Caco-2 (cell line): Measurements from ENCODE around the gene DCAF11. TPM values are rescaled to one million over a fixed set of nuclear protein-coding genes. Genes with fewer than 3 reads are reported as not detected.
A peak's percentile ranks its signal among the peaks of the same experiment; 100 is the strongest.

Experiments
- BruUV-seq: library from RNA; stranded (reverse); fragments of 400-500 nt; replicated peaks from 2 replicates; lab custom pipeline; 2021; lab: Mats Ljungman, UMichigan
- CTCF ChIA-PET: fragments of 300-600 bp; sonication (Branson Sonifier 250); formaldehyde crosslinking; loops from one replicate; lab custom pipeline; 2022; ENCODE audit warnings: antibody characterized with exemption; lab: Charles Lee
- POLR2A ChIA-PET: fragments of 300-600 bp; sonication (Branson Sonifier 250); formaldehyde crosslinking; loops from one replicate; lab custom pipeline; 2022; ENCODE audit warnings: antibody characterized with exemption; lab: Charles Lee
- DNase-seq, 2 experiments: peaks; one replicate each; pipeline versions ENCODE4 v3.0.0 to v3.0.0-alpha.2; 2020 to 2022
- H3K27me3 ChIP-seq: replicated peaks from 2 replicates; pipeline ENCODE4 v1.6.0; 2011; ENCODE audit warnings: low read length; ENCODE audit not compliant: control insufficient read depth, insufficient read depth
- H3K36me3 ChIP-seq: 2 replicates; pipeline ENCODE4 v1.5.1; 2011; ENCODE audit warnings: low read length; ENCODE audit not compliant: control insufficient read depth, insufficient read depth
- H3K4me1 ChIP-seq: fragments of 250-450 bp; sonication (Bioruptor Pico); 2 replicates; pipeline ENCODE4 v1.5.1; 2020; ENCODE audit warnings: mild to moderate bottlenecking
- H3K4me3 ChIP-seq: 2 replicates; pipeline ENCODE4 v1.5.1; 2011; ENCODE audit warnings: low read depth, mild to moderate bottlenecking, control low read depth, low read length
- H3K9me3 ChIP-seq: fragments of 250-450 bp; sonication (Bioruptor Pico); 2 replicates; pipeline ENCODE4 v1.5.1; 2020; ENCODE audit warnings: mild to moderate bottlenecking, moderate library complexity
- H3K27ac Mint-ChIP-seq: one replicate; pipeline ENCODE4 v1.8.0; 2022; ENCODE audit warnings: mixed read lengths; ENCODE audit not compliant: unreplicated experiment
- H3K27me3 Mint-ChIP-seq: one replicate; pipeline ENCODE4 v1.8.0; 2022; ENCODE audit warnings: mixed read lengths; ENCODE audit not compliant: insufficient read depth, unreplicated experiment
- H3K36me3 Mint-ChIP-seq: one replicate; pipeline ENCODE4 v1.8.0; 2022; ENCODE audit warnings: mild to moderate bottlenecking, mixed read lengths; ENCODE audit not compliant: insufficient read depth, unreplicated experiment
- H3K4me1 Mint-ChIP-seq: one replicate; pipeline ENCODE4 v1.8.0; 2022; ENCODE audit warnings: low read depth, mixed read lengths; ENCODE audit not compliant: unreplicated experiment
- H3K4me3 Mint-ChIP-seq: one replicate; pipeline ENCODE4 v1.8.0; 2022; ENCODE audit warnings: mild to moderate bottlenecking, moderate library complexity, mixed read lengths; ENCODE audit not compliant: unreplicated experiment
- H3K9me3 Mint-ChIP-seq: one replicate; pipeline ENCODE4 v1.8.0; 2022; ENCODE audit warnings: mixed read lengths; ENCODE audit not compliant: unreplicated experiment
- intact Hi-C: fragments of 100-400 bp; cut with micrococcal nuclease; formaldehyde crosslinking; loops from one replicate; pipeline ENCODE4 v1.10.0; 2022; ENCODE audit not compliant: unreplicated experiment
- total RNA-seq: library from RNA; stranded (reverse); gene quantifications from 2 replicates; pipeline ENCODE4 v1.2.3, GENCODE V29; 2022
- TF ChIP-seq, protein P1 (sequence below), 2 experiments: fragments of 200-600 bp in 1 of 2; IDR thresholded peaks; 1 replicate in 1 of 2; 2 replicates in 1 of 2; pipeline versions ENCODE4 v1.5.1 to v1.8.0; 2011 to 2022; ENCODE audit warnings: antibody characterized with exemption in 1 of 2, control low read depth in 1 of 2, inconsistent platforms in 1 of 2, low read depth in 1 of 2, low read length in 1 of 2, mild to moderate bottlenecking in 1 of 2, moderate library complexity in 1 of 2; ENCODE audit not compliant: insufficient read depth in 1 of 2, severe bottlenecking in 1 of 2, unreplicated experiment in 1 of 2

DCAF11 gene
- total RNA-seq, 1 experiment from 2014 or later, result 65.9 TPM

DNA sequence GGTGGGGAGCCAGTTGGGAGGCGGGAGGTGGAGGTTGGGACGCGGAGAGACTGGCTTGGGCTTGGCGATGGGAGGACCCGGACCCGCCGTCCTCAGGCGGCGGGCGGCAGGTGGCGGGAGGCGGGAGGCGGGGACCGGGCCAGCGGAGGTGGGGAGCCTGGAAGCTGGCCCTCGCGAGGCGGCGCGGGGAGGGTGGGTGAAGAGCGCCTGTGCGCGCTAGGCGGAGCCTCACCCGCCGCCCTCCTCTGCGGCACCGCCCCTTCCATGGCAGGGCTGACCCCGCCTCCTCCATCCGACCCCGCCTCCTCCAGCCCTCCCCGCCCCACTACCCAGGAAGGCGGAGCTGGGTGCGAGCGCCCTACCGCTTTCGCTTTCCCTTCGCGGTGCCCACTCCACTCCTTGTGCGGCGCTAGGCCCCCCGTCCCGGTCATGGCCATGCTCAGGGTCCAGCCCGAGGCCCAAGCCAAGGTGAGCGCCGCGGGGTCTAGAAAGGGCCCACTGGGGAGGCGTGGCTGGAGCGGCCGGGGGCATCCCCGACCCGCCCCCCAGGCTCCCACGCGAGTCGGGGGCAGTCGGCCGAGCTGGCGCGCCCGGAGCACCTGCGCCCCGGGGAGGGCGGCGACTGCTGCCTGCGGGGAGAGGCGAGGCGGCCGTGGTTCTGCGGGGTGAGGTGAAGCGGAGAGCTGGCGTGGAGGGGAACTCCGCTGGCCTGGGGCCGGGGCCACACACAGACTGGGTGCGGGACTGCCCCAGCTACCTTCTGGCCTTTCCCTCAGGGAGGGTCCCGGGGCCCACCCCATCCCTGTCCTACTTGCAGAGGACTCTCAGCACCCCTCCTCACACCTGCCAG, 21.5 kb downstream of the DCAF11 start, which contains the start of gene PSME1:
PSME1 (plus strand) TSS at position 361 of the 850 bp plus-strand sequence; CDS start at position 430, 69 bp downstream.
- H3K36me3 Mint-ChIP-seq, result peaks cover 17% of the 10 kb centered on the region
- Histone ChIP-seq H3K9me3 (no peaks in the 10 kb centered on the region), H3K36me3 (peaks cover 3% of the 10 kb centered on the region), H3K4me3 (peak within 1 kb of the TSS; percentile 90), H3K4me1 (no peaks in the 10 kb centered on the region; the same call in 1 of the 2 replicates), H3K27me3 (no peaks in the 10 kb centered on the region)
- H3K9me3 Mint-ChIP-seq, result no peaks in the 10 kb centered on the region
- peaks cover 32% of the 10 kb centered on the region for H3K4me1 Mint-ChIP-seq
- BruUV-seq, result no TSS peak
- TF ChIP-seq, protein P1, sequence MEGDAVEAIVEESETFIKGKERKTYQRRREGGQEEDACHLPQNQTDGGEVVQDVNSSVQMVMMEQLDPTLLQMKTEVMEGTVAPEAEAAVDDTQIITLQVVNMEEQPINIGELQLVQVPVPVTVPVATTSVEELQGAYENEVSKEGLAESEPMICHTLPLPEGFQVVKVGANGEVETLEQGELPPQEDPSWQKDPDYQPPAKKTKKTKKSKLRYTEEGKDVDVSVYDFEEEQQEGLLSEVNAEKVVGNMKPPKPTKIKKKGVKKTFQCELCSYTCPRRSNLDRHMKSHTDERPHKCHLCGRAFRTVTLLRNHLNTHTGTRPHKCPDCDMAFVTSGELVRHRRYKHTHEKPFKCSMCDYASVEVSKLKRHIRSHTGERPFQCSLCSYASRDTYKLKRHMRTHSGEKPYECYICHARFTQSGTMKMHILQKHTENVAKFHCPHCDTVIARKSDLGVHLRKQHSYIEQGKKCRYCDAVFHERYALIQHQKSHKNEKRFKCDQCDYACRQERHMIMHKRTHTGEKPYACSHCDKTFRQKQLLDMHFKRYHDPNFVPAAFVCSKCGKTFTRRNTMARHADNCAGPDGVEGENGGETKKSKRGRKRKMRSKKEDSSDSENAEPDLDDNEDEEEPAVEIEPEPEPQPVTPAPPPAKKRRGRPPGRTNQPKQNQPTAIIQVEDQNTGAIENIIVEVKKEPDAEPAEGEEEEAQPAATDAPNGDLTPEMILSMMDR (IDR thresholded peaks at IDR 0.05; ENCODE audit: insufficient read depth in 1 of 2, low read depth in 1 of 2, low read length in 1 of 2, severe bottlenecking in 1 of 2, unreplicated experiment in 1 of 2), result no peak
- H3K27me3 Mint-ChIP-seq, result no peaks in the 10 kb centered on the region
- POLR2A ChIA-PET, result interaction anchor here (0.6 to 3.1 kb wide), 6 partner anchors 11 to 105 kb away, joined by 3 to 57 read pairs (median 10); partner anchors contain the start of genes DCAF11, IRF9, NRL and PCK2
- intact Hi-C loops, result loop anchor here (1.0 kb wide), 2 partner anchors 11 to 21 kb away; partner anchors contain the start of gene RNF31
- peak within 1 kb of the TSS; percentile 57 for H3K27ac Mint-ChIP-seq
- CTCF ChIA-PET, result interaction anchor here (0.7 to 2.4 kb wide), 10 partner anchors 11 to 1723 kb away, joined by 3 to 17 read pairs (median 8); partner anchors contain the start of genes DCAF11, IRF9, NRL and PSME2
- DNase-seq, result peak; percentile 94 to 95
- peak within 1 kb of the TSS; percentile 77 for H3K4me3 Mint-ChIP-seq

DNA sequence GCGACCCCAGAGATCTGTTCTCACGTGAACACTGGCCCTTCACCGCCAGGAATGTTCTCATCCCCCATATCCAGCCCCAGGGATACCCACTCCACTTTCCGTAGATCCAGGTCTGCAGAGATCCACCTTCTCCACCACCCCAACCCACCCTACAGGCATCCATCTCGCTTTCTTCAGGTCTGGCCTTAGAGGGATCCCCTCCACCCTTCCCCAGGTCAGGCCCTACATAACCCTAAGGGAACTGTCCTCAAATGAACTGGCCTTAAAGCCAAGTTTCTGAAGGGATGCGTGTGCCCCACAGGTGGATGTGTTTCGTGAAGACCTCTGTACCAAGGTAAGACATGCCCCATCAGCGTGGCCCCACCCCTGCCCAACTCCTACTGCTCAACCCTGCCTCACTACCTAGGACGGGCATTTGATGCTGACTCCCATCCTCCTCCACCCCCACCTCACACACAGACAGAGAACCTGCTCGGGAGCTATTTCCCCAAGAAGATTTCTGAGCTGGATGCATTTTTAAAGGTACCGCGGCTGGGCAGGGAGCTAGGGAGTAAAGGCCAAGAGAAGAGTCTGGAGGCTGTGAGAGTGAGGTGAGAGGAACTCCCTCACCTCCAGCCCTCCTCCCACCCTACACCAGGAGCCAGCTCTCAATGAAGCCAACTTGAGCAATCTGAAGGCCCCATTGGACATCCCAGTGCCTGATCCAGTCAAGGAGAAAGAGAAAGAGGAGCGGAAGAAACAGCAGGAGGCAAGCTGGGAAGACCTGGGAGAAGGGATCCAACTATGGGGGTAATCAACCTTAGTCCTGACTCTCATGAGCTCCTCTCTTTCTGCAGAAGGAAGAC, 22.3 kb downstream of the DCAF11 start:
- TF ChIP-seq, protein P1 (IDR thresholded peaks at IDR 0.05; ENCODE audit: insufficient read depth in 1 of 2, low read depth in 1 of 2, low read length in 1 of 2, severe bottlenecking in 1 of 2, unreplicated experiment in 1 of 2), result no peak
- Mint-ChIP-seq H3K27me3 (no peaks in the 10 kb centered on the region), H3K4me1 (peaks cover 35% of the 10 kb centered on the region), H3K9me3 (no peaks in the 10 kb centered on the region), H3K27ac (peak overlapping the region; percentile 57), H3K4me3 (peak overlapping the region; percentile 77), H3K36me3 (peaks cover 24% of the 10 kb centered on the region)
- H3K4me1 ChIP-seq, result no peaks in the 10 kb centered on the region; the same call in 1 of the 2 replicates
- H3K27me3 ChIP-seq, result no peaks in the 10 kb centered on the region
- H3K4me3 ChIP-seq, result peak overlapping the region; percentile 90
- intact Hi-C loops, result loop anchor here (1.0 kb wide), 2 partner anchors 10 to 22 kb away; partner anchors contain the start of gene RNF31
- H3K36me3 ChIP-seq, result peaks cover 3% of the 10 kb centered on the region
- DNase-seq, result no peak
- no peaks in the 10 kb centered on the region for H3K9me3 ChIP-seq
- CTCF ChIA-PET, result interaction anchor here (2.4 kb wide), 2 partner anchors 22 to 24 kb away, joined by 8 to 17 read pairs; partner anchors contain the start of genes DCAF11, IRF9 and NRL
- POLR2A ChIA-PET, result interaction anchor here (0.5 to 3.1 kb wide), 5 partner anchors 10 to 43 kb away, joined by 3 to 57 read pairs (median 12); partner anchors contain the start of genes DCAF11, IRF9, NRL and PCK2
- no TSS peak for BruUV-seq
